OCI-LY7 (cell line): ENCODE data around the gene CDC25A.

Experiments used
- CTCF ChIP-seq: fragments of 200-600 bp; sonication (generic); conservative IDR thresholded peaks from 2 replicates; pipeline ENCODE4 v1.5.1; 2014; ENCODE audit warnings: mild to moderate bottlenecking, antibody characterized with exemption, low read length, moderate library complexity, mixed read lengths
- EZH2phosphoT487 ChIP-seq: fragments of 200-600 bp; sonication (generic); IDR thresholded peaks from 2 replicates; pipeline ENCODE4 v1.6.1; 2018; ENCODE audit warnings: low read depth, borderline replicate concordance, mild to moderate bottlenecking, mixed run types, antibody characterized with exemption, low read length, moderate library complexity, mixed read lengths

GRCh38 chr3:48122504-48122903 is 65.7 kb downstream of the CDC25A start:
- TF ChIP-seq CTCF (no peak), EZH2phosphoT487 (no peak)
